ENCODE measurements around the gene MB. TPM values are rescaled to one million over a fixed set of nuclear protein-coding genes. Genes with fewer than 3 reads are reported as not detected.

MB gene
- total RNA-seq, 1 donor from 2014 or later = not detected

DNA sequence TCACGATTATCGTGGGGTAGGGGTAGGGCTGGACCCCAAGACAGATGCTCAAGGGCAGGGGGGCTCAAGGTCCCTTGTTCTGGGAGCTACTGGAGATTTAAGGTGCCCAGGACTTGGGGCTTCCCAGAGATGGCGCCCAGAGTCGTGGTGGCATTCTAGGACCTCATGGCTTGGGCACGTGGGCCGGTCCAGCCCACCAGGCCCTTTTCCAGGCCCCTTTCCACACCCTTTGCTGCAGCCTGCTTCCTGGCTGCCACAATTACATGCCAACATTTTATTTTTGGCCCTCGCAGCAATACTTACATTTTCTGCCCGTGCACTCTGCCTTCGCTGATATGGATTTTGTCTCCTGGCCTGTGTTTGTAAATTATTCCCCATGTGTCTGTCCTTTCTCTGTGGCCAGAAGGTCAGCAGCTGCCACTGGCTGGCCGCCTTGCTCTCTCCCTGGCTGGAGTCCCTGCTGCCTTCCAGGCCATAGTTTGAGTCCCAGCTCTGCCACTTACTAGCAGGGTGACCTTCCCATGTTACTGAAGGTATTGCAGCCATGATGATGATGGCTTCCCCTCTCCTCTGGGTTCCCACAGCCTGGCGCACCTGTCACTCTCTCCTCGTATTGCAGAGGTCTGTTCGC lies 11.2 kb downstream of the MB start:
- FAIRE-seq = no peak
- Histone ChIP-seq H3K27me3 (ENCODE audit: control insufficient read depth, insufficient read depth, low read length) (peaks cover 3% of the 10 kb centered on the region), H3K4me3 (ENCODE audit: low read depth, low read length) (no peak overlapping the region), H3K36me3 (ENCODE audit: control insufficient read depth, insufficient read depth, low read length) (no peaks in the 10 kb centered on the region)
- TF ChIP-seq, protein P1, sequence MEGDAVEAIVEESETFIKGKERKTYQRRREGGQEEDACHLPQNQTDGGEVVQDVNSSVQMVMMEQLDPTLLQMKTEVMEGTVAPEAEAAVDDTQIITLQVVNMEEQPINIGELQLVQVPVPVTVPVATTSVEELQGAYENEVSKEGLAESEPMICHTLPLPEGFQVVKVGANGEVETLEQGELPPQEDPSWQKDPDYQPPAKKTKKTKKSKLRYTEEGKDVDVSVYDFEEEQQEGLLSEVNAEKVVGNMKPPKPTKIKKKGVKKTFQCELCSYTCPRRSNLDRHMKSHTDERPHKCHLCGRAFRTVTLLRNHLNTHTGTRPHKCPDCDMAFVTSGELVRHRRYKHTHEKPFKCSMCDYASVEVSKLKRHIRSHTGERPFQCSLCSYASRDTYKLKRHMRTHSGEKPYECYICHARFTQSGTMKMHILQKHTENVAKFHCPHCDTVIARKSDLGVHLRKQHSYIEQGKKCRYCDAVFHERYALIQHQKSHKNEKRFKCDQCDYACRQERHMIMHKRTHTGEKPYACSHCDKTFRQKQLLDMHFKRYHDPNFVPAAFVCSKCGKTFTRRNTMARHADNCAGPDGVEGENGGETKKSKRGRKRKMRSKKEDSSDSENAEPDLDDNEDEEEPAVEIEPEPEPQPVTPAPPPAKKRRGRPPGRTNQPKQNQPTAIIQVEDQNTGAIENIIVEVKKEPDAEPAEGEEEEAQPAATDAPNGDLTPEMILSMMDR (IDR thresholded peaks at IDR 0.05; ENCODE audit: insufficient read depth, low read length, severe bottlenecking) = no peak
- no peak for DNase-seq (ENCODE audit: low read depth)

DNA sequence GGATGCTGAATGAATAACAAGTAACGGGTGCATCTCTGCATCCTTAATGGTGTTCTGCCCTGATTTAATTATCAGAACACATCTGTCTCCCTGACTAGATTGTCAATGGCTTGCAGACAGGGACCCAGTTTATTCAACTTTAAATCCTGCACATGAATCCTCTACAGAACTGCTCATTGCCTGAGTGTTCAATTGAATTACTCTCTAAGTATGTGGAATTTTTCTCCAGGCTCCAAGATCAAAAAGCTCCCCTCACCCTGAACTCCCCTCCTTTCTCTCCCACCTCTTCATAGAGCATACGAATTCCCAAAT lies 11.8 kb downstream of the MB start:
- FAIRE-seq (no peak), DNase-seq (ENCODE audit: low read depth) (no peak)
- Histone ChIP-seq H3K4me3 (ENCODE audit: low read depth, low read length) (no peak overlapping the region), H3K36me3 (ENCODE audit: control insufficient read depth, insufficient read depth, low read length) (no peaks in the 10 kb centered on the region), H3K27me3 (ENCODE audit: control insufficient read depth, insufficient read depth, low read length) (peaks cover 3% of the 10 kb centered on the region)
- TF ChIP-seq, protein P1 (IDR thresholded peaks at IDR 0.05; ENCODE audit: insufficient read depth, low read length, severe bottlenecking) = no peak

DNA sequence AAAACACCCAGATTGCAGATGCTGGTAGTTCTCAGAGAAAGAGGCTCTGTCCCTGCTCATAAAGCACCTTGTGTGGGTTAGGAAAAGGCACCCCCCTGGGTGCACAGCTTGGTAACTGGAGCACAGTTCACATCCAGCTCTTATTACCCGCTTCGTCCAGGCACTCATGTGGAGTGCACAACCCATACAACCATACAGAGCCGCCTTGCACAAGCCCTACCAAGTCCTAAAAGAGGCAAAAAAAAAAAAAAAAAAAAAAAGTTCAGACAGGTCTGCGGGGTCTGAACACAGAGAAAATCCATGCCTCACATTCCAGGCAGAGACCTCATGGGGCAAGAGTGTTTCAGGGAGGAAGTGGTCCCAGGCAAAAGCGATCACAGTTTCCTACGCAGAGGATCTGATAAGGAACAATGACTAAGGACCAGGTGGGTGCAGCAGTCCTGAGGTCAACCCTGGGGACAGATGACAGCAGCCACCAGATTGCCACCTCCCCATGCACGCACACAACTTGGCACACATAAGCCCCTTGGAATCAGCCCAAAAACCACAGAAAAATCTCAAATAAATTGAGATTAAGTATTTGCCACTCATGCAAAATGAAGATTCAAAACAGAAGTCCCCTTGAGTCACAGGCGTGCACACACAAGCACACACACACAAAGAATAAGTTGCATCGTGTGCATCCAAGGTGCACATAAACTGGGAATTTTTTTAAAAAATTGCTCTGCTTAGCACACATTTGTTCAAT lies 12.3 kb downstream of the MB start:
- TF ChIP-seq, protein P1 (IDR thresholded peaks at IDR 0.05; ENCODE audit: insufficient read depth, low read length, severe bottlenecking) = no peak
- no peak for FAIRE-seq
- Histone ChIP-seq H3K36me3 (ENCODE audit: control insufficient read depth, insufficient read depth, low read length) (no peaks in the 10 kb centered on the region), H3K27me3 (ENCODE audit: control insufficient read depth, insufficient read depth, low read length) (peaks cover 1% of the 10 kb centered on the region), H3K4me3 (ENCODE audit: low read depth, low read length) (no peak overlapping the region)
- peak; percentile 8 for DNase-seq (ENCODE audit: low read depth)

DNA sequence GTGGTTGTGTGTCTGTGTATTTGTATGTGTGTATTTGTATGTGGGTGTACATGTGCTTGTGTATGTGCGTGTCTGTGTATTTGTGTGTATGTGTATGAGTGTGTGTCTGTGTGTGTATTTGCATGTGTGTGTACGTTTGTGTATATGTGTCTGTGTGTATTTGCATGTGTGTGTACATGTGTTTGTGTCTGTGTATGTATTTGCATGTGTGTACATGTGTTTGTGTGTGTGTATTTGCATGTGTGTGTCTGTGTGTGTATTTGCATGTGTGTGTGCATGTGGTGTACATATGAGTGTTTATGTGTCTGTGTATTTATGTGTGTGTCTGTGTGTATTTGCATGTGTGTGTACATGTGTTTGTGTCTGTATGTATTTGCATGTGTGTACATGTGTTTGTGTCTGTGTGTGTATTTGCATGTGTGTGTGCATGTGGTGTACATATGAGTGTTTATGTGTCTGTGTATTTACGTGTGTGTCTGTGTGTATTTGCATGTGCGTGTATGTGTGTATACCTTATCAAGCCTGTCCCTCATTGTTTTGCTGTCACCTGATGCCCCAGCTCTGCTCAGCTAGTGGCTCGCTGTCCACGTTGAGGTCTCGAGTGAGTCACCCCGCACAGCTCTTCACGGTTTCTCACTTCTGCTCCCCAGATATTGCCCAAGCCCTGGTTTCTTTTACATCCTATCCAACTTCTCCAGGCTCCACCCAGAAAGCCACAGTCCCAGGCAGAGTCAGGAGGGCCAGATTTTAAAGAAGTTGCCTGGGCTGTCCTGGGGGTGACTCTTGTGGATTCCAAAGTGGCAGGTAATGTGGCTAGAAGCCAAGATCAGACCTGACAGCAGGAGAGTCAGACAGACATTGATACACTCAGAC lies 15.2 kb downstream of the MB start:
- DNase-seq (ENCODE audit: low read depth) = peak; percentile 93
- H3K27me3 ChIP-seq (ENCODE audit: control insufficient read depth, insufficient read depth, low read length) = no peaks in the 10 kb centered on the region

DNA sequence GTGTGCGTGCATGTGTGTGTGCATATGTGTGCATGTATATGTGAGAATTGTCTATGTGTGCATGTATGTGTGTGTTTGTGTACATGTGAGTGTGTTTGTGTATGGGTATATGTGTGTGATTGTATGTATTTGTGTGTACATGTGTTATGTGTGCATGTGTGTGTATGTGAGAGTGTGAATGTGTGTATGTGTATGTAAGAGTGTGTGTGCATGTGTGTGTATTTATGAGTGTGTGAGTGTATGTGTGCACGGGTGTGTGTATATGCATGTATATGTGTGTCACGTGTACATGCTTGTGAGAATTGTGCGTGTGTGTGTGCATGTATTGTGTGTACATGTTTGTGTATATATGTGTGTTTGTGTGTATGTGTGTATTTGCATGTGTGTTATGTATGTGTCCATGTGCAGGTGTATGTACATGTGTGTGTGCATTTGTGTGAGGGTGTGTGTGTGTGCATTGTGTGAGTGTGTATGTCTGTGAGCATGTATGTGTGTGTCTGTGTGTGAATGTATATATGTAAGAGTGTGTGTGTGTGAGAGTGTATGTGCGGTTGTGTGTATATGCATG lies 16.0 kb downstream of the MB start:
- no peak overlapping the region for H3K4me3 ChIP-seq (ENCODE audit: low read depth, low read length)
- FAIRE-seq (no peak), DNase-seq (ENCODE audit: low read depth) (no peak)
- TF ChIP-seq, protein P1 (IDR thresholded peaks at IDR 0.05; ENCODE audit: insufficient read depth, low read length, severe bottlenecking) = no peak
- no peaks in the 10 kb centered on the region for H3K27me3 ChIP-seq (ENCODE audit: control insufficient read depth, insufficient read depth, low read length)
- H3K36me3 ChIP-seq (ENCODE audit: control insufficient read depth, insufficient read depth, low read length) = no peaks in the 10 kb centered on the region

More for the DNA sequence above, 15.2 kb downstream of the MB start:
- TF ChIP-seq, protein P1 (IDR thresholded peaks at IDR 0.05; ENCODE audit: insufficient read depth, low read length, severe bottlenecking) = no peak
- no peak overlapping the region for H3K4me3 ChIP-seq (ENCODE audit: low read depth, low read length)
- FAIRE-seq = peak; percentile 13
- no peaks in the 10 kb centered on the region for H3K36me3 ChIP-seq (ENCODE audit: control insufficient read depth, insufficient read depth, low read length)
